ENCODE results near the gene ZFX. TPM values are rescaled to one million over a fixed set of nuclear protein-coding genes. Genes with fewer than 3 reads are reported as not detected.
A peak's percentile ranks its signal among the peaks of the same experiment; 100 is the strongest.

Gene ZFX
- total and polyA plus RNA-seq, 4 experiments from 2014 or later: 33.7 to 72.2 (median 56.6) TPM

GRCh38 chrX:24262309-24262708 is 112.8 kb downstream of the ZFX start:
- no peaks in the 10 kb centered on the region for H3K9me3 ChIP-seq (ENCODE audit: control insufficient read depth in 1 of 2, low read length in 2 of 2)
- H3K9me3 Mint-ChIP-seq: no peaks in the 10 kb centered on the region
- H3K27ac Mint-ChIP-seq: peak overlapping the region in 1 of 7 donors; percentile 6
- H3K4me3 Mint-ChIP-seq: no peak overlapping the region
- no peaks in the 10 kb centered on the region for H3K27me3 ChIP-seq (ENCODE audit: insufficient read depth, low read length)
- H3K4me3 ChIP-seq (ENCODE audit: low read length in 2 of 2): no peak overlapping the region
- H3K27ac ChIP-seq (ENCODE audit: low read depth, low read length): no peak overlapping the region
- DNase-seq: no peak
- CTCF ChIA-PET (ENCODE audit: partially characterized antibody): no interaction called here
- H3K36me3 ChIP-seq (ENCODE audit: insufficient read depth, low read length): no peaks in the 10 kb centered on the region
- peaks cover 6% of the 10 kb centered on the region for H3K4me1 ChIP-seq (ENCODE audit: insufficient read depth, low read length)
- H3K36me3 Mint-ChIP-seq: no peaks in the 10 kb centered on the region
- no peaks in the 10 kb centered on the region for H3K27me3 Mint-ChIP-seq
- peaks cover 6 to 10% (median 8%) of the 10 kb centered on the region in 4 donors for H3K4me1 Mint-ChIP-seq
- intact Hi-C loops (cut with micrococcal nuclease): loop anchor here (5.0 kb wide), 1 partner anchor 880 kb away; no protein-coding TSS in a partner anchor
- POLR2A ChIA-PET (ENCODE audit: partially characterized antibody): no interaction called here

DNA sequence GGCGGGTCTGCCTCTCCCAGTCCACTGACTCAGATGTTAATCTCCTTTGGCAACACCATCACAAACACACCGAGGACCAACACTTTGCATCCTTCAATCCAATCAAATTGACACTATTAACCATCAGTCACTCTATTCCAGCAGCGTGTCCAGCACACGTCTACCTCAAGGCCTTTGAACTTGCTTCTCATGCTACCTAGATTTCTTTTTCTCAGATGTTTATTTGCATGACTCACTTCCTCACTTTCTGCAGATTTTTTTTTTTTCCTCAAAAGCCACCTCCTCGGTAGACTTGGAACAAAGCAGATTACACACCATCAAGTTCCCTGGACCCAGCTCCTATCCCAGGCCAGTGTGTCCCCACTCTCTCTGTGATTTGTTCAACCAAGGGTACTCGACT is 114.9 kb downstream of the ZFX start:
- DNase-seq: no peak
- H3K36me3 Mint-ChIP-seq: no peaks in the 10 kb centered on the region
- Histone ChIP-seq H3K4me1 (ENCODE audit: insufficient read depth, low read length) (peaks cover 6% of the 10 kb centered on the region), H3K36me3 (ENCODE audit: insufficient read depth, low read length) (no peaks in the 10 kb centered on the region), H3K9me3 (ENCODE audit: control insufficient read depth in 1 of 2, low read length in 2 of 2) (no peaks in the 10 kb centered on the region), H3K27me3 (ENCODE audit: insufficient read depth, low read length) (no peaks in the 10 kb centered on the region), H3K4me3 (ENCODE audit: low read length in 2 of 2) (no peak overlapping the region), H3K27ac (ENCODE audit: low read depth, low read length) (no peak overlapping the region)
- H3K27ac Mint-ChIP-seq: no peak overlapping the region
- H3K4me3 Mint-ChIP-seq: no peak overlapping the region
- no peaks in the 10 kb centered on the region for H3K9me3 Mint-ChIP-seq
- ChIA-PET POLR2A (ENCODE audit: partially characterized antibody) (no interaction called here), CTCF (ENCODE audit: partially characterized antibody) (no interaction called here)
- H3K4me1 Mint-ChIP-seq: peaks cover 6 to 10% (median 8%) of the 10 kb centered on the region in 4 donors
- H3K27me3 Mint-ChIP-seq: no peaks in the 10 kb centered on the region
- intact Hi-C loops (cut with micrococcal nuclease): loop anchor here (5.0 kb wide), 1 partner anchor 878 kb away; no protein-coding TSS in a partner anchor

Other genes starting within 250 kb of the ZFX start
- gene APOO, start 241.8 kb upstream of the ZFX start, total RNA-seq: 1 to 10 TPM; 5.1 to 7.9 TPM
- gene APOO, start 241.8 kb upstream of the ZFX start, polyA plus RNA-seq: 10 to 100 TPM; 18.4 to 18.9 TPM
- gene CXorf58, start 241.7 kb upstream of the ZFX start, total RNA-seq: not detected
- under 1 TPM in 1 of 2 donors, not detected in 1; 0.14 TPM for gene CXorf58, start 241.7 kb upstream of the ZFX start, polyA plus RNA-seq
- gene KLHL15, start 122.5 kb upstream of the ZFX start, total RNA-seq: 1 to 10 TPM; 7.3 to 7.9 TPM
- 1 to 10 TPM; 1.3 to 1.5 TPM for gene KLHL15, start 122.5 kb upstream of the ZFX start, polyA plus RNA-seq
- 100 to 1,000 TPM; 218 to 221 TPM for gene EIF2S3, start 94.8 kb upstream of the ZFX start, total RNA-seq
- 100 to 1,000 TPM; 117 to 120 TPM for gene EIF2S3, start 94.8 kb upstream of the ZFX start, polyA plus RNA-seq
- gene SUPT20HL2, start 164.3 kb downstream of the ZFX start, total RNA-seq: not detected
- not detected for gene SUPT20HL2, start 164.3 kb downstream of the ZFX start, polyA plus RNA-seq
- gene SUPT20HL1, start 210.9 kb downstream of the ZFX start, total RNA-seq: not detected
- gene SUPT20HL1, start 210.9 kb downstream of the ZFX start, polyA plus RNA-seq: not detected

Measured in CD4-positive, alpha-beta memory T cell (primary cell).